ENCODE data around the gene AKAP11.

AKAP11 gene

GRCh38 chr13:42337808-42338600, 66.1 kb downstream of the AKAP11 start:
- DNase-seq (ENCODE audit: low read depth) = no peak

DNA sequence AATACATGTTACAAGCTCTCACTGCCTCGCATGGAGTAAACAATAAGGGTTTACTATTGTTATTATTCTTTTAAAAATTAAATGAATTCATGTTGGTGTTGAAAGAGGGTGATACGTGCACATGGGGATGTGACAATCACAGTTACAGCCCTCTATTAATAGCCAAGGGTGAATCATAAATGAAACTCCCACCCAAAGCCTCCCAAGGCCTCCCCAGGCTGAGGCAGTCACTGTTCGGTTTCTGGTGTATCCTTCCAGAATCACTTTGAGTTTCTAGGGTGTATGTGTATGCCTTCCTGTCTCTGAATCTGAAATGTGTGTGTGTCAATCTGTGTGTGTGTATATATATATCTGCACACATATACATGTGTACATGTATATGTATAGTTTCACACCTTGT, 73.4 kb downstream of the AKAP11 start:
- no peak for DNase-seq (ENCODE audit: low read depth)

DNA sequence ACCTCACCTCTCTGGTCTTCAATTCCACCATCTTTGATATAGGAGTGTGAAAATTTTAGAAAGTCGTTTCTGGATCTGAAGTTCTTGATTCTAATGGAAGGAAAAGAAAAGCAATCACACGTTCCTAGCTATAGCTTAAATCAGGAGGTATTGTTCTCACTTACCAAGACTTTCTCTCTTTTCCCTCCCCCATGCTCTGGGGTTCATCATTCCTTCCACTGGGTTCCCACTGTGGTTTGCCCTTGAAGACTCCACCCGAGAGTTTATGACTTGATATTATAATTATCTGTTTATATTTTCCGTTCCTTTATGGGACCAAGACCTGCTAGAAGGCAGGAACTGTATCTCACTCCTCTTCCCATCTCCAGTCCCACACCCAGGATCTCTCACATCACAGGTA, 76.6 kb downstream of the AKAP11 start:
- no peak for DNase-seq (ENCODE audit: low read depth)

DNA sequence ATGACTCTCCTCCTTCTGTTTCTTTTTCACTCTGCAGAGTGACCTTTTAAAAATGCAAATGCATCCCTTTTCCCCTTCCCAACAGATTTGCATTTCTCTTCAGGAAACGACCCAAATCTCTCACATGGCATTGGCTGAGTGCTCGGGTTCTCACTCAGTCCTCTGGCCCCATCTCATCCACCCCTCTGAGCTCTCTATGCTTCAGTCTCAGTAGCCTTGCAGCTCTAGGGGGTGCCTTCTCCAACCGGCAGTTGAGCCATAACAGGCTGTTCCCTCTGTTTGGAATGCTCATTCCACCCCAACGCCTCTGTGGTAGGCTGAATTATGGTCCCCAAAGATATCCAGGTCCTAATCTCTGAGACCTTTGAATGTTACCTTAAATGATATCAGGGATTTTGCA, 78.2 kb downstream of the AKAP11 start:
- DNase-seq (ENCODE audit: low read depth) = no peak

- DNase-seq (ENCODE audit: low read depth) = peak; percentile 84
Measured at GRCh38 chr13:42354241-42355091, 82.5 kb downstream of the AKAP11 start.

DNA sequence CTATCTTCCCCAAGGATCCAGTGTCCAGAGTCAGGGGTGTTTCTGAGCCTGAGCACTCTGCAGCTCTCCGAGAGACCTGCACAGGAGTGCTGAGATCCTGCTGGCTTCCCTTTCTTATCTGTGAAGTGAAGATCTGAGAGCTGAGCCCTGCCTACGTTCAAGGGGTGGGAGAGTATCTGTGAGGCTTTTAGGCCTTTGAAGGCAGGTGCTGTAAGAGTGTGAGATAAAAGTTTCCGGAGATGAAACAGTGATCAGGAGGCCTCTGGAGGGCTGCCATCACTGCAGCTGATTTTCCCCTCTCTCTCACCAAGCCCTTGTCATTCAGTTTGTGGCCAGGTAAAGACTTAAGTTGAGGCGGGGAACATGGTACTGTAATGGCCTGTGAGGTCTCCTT, 83.1 kb downstream of the AKAP11 start:
- no peak for DNase-seq (ENCODE audit: low read depth)

GRCh38 chr13:42355491-42356183, 83.7 kb downstream of the AKAP11 start:
- DNase-seq (ENCODE audit: low read depth) = no peak

GRCh38 chr13:42356184-42356575, 84.2 kb downstream of the AKAP11 start:
- DNase-seq (ENCODE audit: low read depth) = no peak

DNA sequence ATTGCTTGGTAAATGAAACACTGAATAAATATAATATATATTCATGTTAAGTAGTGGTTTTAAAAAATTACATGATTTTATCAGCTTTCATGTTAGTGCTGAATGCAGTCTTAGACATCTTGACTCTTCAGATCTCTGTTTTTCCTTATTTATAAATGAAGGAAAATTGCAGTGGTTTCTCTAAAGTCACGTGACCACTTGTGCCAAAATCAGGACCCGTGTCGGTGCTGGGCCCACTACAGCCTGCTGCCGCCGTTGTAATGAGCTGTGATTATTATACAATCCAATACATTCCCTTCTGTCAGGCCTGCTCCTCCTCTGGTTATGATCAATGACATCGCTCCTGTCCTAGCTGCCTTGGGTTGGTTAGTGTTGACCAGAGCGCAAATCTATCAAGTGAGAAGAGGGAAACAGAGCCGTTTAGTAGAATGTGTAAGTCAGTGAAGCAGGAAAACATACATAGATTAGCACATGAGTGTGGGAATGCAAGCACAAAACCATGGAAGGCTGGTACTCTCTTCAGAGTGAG, 88.2 kb downstream of the AKAP11 start:
- no peak for DNase-seq (ENCODE audit: low read depth)

DNA sequence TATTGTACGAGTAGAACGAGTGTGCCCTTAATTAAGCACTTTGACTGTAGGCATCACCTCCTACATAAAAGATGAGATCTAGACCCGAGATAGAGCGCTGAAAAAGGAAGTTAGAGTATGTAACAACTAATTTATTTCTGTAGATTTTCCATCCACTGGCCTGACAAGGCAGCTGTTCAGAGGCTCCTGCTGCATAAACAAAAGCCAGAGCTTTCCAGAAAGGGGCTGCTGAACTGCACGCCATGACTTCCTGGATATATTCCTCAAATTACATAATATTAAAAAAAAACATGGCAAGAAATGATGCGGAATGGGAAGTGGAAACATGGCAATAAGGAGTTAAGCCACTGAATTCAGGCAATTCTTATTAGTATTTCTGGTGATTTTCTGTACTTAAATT, 89.7 kb downstream of the AKAP11 start:
- DNase-seq (ENCODE audit: low read depth) = no peak

DNA sequence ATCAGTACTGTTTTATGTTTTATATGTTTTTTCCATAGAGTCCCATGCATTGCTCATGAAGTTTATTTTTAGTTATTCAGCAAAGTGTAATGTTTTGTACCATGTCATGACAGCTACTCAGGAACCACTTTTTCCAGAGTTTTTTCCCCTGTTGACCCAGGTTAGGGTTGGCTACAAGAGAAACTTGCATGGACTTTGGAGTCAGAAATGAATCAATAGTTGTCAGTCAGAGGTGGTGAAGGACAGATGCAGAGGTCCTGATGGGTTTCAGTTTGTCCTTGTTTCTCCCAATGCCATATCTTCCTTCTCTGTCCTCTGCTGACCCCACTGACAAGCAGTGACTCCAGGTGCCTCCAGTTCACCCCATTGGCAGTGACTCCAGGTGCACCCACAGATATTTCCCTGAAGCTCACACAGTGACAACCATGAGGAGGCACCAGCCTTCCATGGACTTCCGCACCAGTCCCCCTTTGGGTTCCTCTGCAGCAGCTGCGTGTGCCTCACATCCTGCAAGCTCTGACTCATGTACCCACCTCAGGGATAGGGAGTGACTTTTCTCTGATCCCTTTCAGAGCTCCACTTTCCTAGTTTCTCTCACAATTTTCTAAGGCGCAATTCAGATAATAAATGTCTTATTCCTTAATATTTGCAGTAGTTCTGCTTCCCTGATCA, 92.1 kb downstream of the AKAP11 start:
- DNase-seq (ENCODE audit: low read depth) = peak; percentile 43

DNA sequence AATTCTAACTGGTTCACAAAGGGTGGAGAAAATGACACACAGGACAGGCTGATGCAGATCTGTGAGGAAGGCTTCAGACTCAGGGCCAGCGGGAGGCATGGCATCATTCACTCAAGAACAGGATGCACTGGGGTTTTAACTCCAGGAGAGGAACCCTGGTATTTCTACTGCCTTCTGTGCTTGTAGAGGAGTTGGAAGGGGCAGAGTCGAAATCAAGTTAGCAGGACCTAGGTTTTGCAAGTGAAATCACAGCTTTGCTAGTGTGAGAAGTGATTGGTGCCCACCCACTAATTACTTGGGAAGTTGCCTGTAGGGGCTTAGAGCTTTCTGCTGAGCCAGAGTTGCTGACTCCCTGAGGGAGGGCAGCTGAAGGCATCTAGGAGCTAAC, 92.7 kb downstream of the AKAP11 start:
- no peak for DNase-seq (ENCODE audit: low read depth)

DNA sequence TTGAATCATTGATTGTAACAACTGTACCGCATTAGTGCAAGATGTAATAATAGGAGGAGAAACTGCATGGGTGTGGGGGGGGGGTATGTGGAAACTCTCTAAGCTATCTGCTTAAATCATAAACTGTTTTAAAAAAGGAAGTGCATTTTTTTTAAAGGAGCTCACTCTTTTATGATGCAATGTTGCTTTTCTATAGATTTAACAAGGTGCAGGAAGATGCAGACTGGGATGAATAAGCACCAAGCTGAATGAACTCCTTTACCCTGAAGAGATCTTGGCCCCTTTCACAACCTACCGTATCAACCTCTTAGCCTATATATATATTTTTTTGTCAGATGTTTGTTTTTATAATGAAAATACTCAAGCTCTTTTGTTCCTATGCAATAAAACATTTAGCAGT, 95.9 kb downstream of the AKAP11 start:
- DNase-seq (ENCODE audit: low read depth) = no peak

DNA sequence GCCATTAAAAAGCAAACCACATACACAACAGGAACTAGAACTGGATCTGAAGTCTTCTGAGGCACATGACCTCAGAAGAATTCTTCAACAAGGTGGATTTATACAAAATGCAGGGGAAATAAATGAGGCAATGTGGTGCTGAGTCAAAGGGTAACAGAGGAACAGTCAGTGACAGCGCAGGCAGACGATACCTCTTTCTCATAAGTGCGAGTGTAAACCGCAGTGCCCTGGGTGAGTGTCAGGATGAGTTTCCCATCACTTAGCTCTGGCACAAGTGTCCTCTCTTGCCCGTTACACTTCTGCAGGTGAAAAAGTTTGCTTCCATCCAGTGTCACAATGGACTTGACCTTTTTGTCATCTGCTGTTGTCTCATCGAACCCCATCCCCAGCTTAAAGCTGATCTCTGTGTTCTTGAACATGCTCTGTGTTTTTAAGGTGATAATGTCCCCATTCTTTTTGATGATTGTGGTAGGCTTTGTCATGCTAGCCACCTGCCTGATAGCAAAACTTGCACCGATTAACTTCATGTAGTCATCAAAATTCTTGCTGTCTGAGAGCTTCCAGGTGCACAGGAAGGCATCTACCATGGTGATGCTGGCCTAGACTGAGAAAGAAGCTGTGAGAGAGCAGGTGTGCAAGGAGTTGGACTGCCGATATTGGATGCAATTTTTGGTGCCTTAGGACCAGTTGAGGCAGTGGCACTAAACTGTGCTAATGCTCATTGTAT, 97.3 kb downstream of the AKAP11 start:
- no peak for DNase-seq (ENCODE audit: low read depth)

- DNase-seq (ENCODE audit: low read depth) = no peak
Measured at GRCh38 chr13:42370229-42370628, 98.3 kb downstream of the AKAP11 start.

All from non-pigmented ciliary epithelial cell (primary cell).